HG02588 (cell line): ENCODE measurements around the gene TACC3.

ENCODE experiments used
- ATAC-seq: cut with Tn5 transposase; IDR thresholded peaks from one replicate; pipeline ENCODE4 v1.9.1; 2021; ENCODE audit warnings: mild to moderate bottlenecking, moderate library complexity; ENCODE audit not compliant: unreplicated experiment

TACC3 gene

GRCh38 chr4:1771555-1772305 lies 50.4 kb downstream of the TACC3 start:
- no peak for ATAC-seq

DNA sequence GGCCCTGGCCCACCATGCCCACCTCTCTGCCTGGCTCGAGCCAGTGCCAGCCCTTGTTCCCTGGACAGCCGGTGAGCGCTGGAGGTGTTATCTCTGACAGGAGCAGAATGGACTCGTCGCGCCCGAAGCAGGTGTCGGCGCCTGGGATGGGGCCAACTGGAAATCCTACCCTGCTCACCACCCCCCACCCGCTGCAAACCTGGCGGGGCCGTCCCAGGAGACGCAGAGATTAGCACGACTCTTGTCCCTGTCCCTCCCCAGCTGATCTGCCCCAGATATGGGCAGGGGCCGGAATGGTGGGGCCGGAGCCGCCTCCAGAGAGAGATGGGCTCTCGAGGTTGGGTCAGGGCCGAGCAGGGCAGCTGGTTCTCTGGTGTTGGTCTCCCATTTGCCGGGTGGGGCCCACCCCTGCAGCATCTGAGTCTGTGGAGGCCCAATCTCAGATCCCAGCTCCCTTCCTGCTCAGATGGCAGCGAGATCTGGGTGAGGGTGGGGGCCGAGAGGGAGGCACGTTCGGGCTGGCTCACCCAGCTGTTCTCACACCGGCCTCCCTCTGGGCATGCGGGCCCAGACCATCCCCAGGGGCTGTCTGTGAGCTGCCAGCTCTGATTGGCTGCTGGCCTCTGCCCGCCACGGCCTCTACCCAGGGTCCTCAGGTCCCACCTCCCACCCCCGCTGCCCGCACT lies 51.7 kb downstream of the TACC3 start:
- ATAC-seq: no peak

GRCh38 chr4:1773754-1774153 lies 52.4 kb downstream of the TACC3 start:
- no peak for ATAC-seq

GRCh38 chr4:1775731-1776500 lies 54.6 kb downstream of the TACC3 start:
- ATAC-seq: no peak

GRCh38 chr4:1776521-1777161 lies 55.3 kb downstream of the TACC3 start:
- no peak for ATAC-seq

DNA sequence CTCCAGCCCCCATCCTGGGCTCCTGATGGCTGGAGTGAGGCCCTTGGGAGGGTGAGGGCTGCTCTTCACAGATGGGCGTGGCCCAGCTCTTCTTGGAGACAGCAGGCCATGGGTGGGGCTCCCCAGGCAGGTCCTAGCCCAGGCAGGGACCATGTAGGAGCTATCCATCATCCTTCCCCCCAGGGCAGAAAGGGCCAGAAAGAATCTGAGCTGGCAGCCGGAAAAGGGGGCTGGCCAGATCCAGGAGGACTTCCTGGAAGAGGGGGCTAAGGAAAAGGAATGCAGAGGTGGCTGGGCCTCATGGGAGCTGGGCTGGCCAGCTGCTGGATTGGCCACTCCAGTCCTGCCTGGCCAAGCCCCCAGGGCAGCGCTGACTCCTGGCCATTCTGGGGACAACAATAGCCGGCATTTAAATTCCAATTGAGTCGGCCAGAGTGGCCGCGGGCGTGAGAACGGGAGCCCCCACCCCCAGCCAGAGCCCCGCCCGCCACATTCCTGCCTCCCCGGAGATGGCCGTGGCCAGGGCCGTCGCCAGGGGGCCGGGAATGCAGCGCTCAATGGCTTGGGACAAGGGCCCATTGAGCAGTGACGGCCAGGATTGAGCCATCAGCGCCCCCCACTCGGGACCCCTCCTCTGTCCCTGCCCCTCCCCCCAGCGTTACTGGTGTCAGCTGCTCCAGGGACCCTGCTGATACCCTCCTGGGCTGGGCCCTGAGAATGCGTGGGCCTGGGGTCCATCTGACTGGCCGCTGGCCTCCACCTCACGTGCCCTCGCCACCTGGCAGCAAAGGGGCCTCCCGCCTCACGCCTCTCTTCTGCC lies 56.7 kb downstream of the TACC3 start:
- no peak for ATAC-seq

- ATAC-seq: no peak
Observed at GRCh38 chr4:1778642-1779392, 57.5 kb downstream of the TACC3 start.

DNA sequence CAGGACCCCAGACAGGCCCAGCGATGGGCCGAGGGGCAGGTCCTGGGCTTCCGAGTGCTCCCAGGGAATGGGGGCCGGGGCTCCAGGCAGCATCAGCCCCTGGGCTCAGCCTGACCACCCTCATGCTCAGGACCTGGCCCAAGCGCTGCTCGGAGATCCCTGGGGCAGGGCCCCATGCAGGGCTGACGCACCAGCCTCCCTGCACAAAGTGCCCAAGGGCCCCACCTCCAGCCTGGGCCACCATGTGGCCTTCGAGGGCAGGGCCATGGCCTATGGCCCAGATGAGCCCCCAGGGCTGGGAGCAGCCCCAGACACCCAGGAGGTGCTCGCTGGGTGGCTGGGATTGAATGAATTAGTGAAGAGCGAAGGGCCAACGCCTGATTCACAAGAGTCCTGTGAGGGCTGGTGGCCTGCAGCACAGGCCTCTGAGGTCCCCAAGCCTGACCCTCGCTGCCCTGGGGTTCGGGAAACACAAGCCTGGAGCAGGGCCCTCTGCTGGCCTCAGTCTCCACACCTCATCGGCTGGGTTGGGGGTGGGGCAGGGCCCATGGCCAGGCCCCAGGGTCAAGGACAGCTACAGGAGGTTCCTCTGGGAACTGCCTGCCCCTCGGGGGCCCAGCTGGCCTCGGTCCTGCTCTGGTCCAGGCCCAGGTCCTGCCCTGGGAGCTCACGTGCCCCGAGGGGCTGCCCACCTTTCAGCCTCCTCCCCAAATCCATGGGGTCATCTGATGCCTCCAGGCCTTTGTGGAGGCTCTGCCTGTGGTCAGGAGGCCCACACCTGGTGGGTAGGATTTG lies 58.5 kb downstream of the TACC3 start:
- ATAC-seq: no peak

DNA sequence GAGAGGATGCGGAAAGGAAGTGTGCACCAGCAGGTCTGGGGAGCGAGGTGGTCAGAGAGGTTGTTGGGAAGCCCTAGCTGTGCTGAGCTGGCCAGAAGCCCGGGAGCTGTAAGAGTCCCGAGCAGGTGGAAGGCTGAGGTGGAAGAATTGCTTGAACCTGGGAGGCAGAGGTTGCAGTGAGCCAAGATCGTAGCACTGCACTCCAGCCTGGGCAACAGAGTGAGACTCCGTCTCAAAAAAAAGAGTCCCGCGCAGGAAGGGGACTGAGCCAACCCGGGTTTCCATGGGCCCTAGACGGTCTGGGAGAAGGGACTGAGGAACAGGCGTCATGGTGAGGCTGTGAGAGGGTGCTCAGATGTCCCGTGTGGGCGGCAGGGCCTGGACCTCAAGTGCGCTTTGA lies 59.1 kb downstream of the TACC3 start:
- no peak for ATAC-seq

DNA sequence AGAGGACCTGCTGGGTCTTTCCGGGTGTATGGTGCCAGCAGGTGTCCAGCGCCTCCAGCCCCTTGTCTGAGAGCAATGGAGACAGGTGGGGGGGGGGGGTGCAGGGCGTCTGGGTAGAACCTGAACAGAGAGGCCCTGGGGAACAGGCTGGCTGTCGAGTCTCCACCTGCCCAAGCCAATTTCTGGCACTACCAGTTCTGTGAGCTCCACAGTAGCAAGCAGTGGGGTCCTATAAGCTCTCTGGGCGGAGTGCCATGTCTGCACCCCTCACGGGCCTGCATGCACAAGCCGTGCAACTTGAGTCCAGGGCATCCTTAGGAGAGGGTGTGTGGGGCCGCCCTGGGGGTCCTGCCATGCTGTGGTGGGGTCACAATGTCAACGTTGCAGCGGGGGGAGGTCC lies 61.7 kb downstream of the TACC3 start:
- ATAC-seq: no peak

DNA sequence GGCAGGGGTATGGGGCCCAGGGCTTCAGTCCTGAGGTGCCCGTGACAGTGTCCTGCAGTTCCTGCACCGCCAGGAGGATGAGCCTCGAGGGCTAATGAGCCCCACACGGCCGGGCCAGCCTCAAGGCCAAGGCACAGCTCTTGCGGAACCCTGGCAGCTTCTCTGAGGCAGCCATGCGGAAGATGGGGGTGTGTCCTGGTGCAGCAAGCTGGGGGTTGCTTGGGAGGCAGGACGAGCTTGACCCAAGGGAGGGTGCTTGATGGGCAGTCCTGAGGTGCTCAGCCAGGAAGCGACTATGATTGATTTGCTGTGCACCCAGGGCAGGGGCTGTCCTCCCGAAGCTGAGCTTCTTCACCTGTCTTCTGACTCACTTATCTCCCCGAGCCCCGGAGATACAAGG lies 62.6 kb downstream of the TACC3 start:
- ATAC-seq: no peak

GRCh38 chr4:1784395-1784788 lies 63.1 kb downstream of the TACC3 start:
- ATAC-seq: no peak

DNA sequence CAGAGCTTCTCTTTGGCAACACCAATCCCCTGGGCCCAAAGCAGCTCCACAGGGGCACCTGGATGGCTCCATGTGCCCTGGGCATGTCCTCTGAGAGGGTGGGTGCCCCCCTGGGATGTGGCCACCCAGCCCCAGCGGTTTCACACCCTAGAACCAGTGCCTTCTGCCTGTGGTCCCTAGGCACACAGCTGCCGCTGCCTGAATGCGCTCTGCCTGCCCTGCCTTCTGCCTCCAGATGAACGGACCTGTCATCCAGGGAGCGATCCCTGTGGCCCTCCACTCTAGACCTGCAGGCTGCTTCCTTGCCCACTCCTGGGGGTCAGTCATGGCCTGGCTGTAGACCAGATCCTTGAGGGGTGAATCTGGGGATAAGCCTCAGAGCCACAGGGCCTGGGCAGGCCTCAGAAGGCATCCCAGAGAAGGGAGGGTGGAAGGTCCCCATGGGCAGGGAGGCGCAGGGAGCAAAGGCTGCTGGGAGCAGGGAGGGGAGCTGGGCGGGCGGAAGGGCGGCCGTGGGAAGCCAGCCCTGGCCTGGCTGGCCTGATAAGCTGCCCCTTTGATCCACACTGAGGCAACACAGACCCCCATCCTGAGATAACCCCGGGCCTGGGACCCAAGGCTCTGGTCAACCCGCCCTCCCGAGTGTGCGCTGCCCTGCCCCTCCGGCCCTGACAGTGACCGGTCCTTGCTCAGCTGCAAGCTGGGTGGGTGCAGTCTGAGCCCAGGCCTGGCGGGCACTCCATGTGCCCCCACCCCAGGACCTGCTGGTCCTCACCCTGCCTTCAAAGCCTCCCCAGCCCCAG lies 63.7 kb downstream of the TACC3 start:
- ATAC-seq: no peak

GRCh38 chr4:1785592-1785991 lies 64.3 kb downstream of the TACC3 start:
- no peak for ATAC-seq

- no peak for ATAC-seq
Observed at GRCh38 chr4:1786544-1787362, 65.4 kb downstream of the TACC3 start.

GRCh38 chr4:1787411-1788077 lies 66.2 kb downstream of the TACC3 start:
- ATAC-seq: no peak
